IPS-18c (cell line): ENCODE results near the gene DOCK2.

Experiments
- H3K4me3 ChIP-seq: 2 replicates; pipeline ENCODE4 v1.7.0; 2013; ENCODE audit warnings: low read depth, mild to moderate bottlenecking, low read length, moderate library complexity; ENCODE audit not compliant: insufficient read depth
- H3K9me3 ChIP-seq: one replicate; pipeline ENCODE4 v1.6.1; 2013; ENCODE audit warnings: mild to moderate bottlenecking, low read length, moderate library complexity; ENCODE audit not compliant: control insufficient read depth, insufficient read depth

DOCK2 gene

GRCh38 chr5:170115925-170116324 lies 478.9 kb downstream of the DOCK2 start:
- Histone ChIP-seq H3K4me3 (no peak overlapping the region), H3K9me3 (peaks cover 4% of the 10 kb centered on the region)

DNA sequence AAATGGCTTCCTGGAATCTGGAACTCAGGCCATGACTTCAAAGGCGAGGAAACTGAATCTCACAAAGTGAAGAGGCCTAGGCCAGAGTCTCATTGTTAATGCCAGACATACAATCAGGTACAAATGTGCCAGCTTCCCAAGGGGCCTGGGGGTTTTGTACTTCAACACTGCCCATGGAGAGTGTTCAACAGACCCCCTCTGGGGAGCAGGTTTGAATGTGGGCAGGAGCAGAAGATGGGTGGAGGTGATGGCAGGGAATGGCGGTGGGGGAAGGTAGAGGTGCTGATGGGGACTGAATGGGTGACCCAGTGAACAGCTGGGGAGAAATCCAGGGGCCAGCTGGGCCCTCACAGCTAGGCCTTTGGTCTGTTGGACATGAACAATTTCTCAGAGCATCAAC lies 480.7 kb downstream of the DOCK2 start:
- no peak overlapping the region for H3K4me3 ChIP-seq
- H3K9me3 ChIP-seq: peaks cover 4% of the 10 kb centered on the region

DNA sequence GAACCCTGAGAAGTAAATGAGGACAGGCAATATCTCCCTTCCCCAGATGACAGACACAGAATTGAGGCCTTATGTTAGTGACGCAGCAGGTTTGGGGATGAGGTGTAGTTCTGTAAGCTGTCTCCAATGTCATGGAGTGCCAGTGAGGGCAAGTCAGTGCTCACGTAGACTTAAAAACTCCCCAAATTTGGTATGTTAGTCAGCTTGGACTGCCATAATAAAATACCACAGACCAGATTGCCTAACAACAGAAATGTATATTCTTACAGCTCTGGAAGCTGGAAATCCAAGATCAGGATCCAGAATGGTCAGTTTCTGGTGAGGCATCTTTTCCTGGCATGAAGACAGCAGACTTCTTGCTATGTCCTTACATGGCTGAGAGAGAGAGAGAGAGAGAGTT lies 483.5 kb downstream of the DOCK2 start:
- no peak overlapping the region for H3K4me3 ChIP-seq
- H3K9me3 ChIP-seq: no peaks in the 10 kb centered on the region

DNA sequence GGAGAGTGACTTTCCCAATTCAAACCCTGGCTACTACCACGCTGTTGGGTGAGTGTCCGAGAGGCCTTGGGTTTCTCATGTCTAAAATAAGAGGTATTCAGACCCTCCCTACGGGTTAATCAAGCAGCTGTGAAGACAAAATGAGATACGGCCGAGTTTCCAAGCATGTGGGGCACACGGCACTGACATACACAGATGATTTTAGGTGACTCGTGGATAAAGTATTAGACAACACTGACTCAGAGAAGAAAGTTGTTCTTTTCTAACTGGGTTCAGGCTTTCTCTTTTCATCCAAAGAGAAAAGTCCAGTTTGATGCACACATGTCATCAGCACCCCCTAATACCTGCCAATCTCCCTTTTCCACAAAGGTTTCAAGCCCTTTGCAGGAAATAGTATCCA lies 484.2 kb downstream of the DOCK2 start:
- no peaks in the 10 kb centered on the region for H3K9me3 ChIP-seq

DNA sequence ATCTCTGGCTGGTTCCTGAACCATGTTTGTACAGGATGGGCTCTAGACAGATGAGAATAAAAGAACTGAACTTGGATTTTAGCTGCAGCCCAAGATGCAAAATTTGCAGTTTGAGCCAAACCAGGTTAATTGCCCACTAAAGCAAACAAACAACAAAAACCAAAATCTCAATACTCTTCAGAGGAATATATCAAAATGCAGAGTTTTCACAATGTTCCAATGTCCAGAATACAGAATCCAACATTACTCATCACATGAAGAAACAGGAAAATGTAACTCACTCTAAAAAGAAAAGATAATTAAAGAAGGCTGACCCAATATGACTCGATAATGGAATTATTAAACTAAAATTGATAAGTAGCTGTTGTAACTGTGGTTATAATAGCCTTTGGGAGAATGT lies 489.0 kb downstream of the DOCK2 start:
- Histone ChIP-seq H3K9me3 (no peaks in the 10 kb centered on the region), H3K4me3 (no peak overlapping the region)

More for the DNA sequence above, 484.2 kb downstream of the DOCK2 start:
- no peak overlapping the region for H3K4me3 ChIP-seq

DNA sequence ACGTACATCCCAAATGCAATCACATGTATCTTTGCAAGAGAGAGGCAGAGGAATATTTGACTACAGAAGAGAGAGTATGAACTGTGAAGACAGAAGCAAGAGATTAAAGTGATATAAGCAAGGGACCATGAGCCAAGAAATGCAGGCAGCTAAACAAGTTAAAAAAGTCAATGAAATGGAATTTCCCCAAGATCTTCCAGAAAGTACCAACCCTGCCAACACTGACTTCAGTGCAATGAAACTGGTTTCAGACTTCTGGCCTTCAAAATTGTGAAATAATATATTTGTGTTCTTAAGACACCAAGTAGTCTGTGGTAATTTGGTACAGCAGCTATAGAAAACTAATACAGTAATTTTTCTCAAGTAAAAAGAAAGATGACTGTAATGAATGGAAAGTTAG lies 489.6 kb downstream of the DOCK2 start:
- Histone ChIP-seq H3K4me3 (no peak overlapping the region), H3K9me3 (no peaks in the 10 kb centered on the region)

- Histone ChIP-seq H3K9me3 (no peaks in the 10 kb centered on the region), H3K4me3 (no peak overlapping the region)
These were observed 494.2 kb downstream of the DOCK2 start for GRCh38 chr5:170131235-170131634.

GRCh38 chr5:170132269-170132975 lies 495.3 kb downstream of the DOCK2 start:
- H3K9me3 ChIP-seq: no peaks in the 10 kb centered on the region
- H3K4me3 ChIP-seq: no peak overlapping the region
